GM18873 (cell line): Measurements from ENCODE around the gene PRKCG.

Source experiments
- ATAC-seq: cut with Tn5 transposase; IDR thresholded peaks from one replicate; pipeline ENCODE4 v1.9.1; 2021; ENCODE audit warnings: mild to moderate bottlenecking, moderate library complexity, moderate number of reproducible peaks; ENCODE audit not compliant: unreplicated experiment, low FRiP score

PRKCG gene

DNA sequence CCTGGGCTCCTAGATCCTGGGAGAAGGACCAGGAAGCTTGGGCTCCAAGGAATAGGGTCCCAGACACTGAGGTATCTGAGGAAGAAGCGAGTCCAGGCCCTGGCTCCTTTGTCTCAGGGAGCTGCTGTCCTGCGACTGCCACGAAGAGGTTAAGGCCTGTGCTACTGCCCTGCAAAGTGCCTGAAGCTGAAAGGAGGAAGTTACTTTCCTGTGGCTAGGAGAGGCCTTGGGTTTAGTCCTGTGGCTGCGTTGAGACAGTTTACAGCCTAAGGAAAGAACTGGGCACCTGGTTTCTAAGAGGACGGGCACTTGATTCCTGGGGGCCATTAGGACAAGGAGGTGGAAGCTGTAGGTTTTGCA lies 11.5 kb upstream of the PRKCG start:
- ATAC-seq = no peak

DNA sequence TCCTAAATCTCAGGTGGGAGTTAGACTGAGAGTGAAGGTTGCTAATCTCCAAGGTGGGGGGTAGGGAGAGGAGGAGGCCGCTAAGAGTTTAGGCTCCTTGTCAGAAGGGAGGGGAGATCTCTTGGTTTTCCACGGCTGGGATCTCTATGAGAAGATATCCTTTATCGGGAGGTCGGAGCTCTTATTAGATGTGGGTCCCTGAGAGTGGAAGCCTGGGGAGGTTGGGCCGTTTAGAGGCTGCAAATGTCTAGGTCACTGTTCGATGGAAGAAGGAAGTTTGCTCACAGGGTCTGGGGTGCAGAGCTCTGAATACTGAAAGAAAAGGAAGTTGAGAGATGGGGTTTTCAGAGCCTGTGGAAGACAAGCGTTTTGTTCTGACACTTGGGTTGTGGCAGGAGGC lies 10.5 kb upstream of the PRKCG start:
- ATAC-seq = no peak

DNA sequence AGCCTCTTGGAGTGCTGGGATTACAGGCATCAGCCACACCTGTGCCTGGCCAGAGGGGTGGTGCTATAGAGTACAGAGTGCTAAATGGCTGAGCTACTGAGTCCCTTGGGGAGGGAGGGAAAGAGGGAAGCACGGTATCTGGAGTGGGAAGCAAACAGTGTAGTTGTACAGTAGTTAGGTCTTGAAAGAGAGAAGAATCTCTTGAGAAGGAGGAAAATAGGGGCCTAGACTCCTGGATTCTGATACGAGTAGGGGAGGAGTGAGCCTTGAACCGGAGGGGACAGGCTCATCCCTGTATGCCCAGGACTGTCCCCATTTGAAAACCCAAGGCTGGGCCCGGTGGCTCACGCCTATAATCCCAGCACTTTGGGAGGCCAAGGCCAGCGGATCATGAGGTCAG lies 9.2 kb upstream of the PRKCG start:
- ATAC-seq = no peak

DNA sequence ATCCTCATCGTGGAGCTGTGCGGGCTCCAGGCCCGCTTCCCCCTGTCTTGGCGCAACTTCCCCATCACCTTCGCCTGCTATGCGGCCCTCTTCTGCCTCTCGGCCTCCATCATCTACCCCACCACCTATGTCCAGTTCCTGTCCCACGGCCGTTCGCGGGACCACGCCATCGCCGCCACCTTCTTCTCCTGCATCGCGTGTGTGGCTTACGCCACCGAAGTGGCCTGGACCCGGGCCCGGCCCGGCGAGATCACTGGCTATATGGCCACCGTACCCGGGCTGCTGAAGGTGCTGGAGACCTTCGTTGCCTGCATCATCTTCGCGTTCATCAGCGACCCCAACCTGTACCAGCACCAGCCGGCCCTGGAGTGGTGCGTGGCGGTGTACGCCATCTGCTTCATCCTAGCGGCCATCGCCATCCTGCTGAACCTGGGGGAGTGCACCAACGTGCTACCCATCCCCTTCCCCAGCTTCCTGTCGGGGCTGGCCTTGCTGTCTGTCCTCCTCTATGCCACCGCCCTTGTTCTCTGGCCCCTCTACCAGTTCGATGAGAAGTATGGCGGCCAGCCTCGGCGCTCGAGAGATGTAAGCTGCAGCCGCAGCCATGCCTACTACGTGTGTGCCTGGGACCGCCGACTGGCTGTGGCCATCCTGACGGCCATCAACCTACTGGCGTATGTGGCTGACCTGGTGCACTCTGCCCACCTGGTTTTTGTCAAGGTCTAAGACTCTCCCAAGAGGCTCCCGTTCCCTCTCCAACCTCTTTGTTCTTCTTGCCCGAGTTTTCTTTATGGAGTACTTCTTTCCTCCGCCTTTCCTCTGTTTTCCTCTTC lies 8.0 kb upstream of the PRKCG start:
- no peak for ATAC-seq

DNA sequence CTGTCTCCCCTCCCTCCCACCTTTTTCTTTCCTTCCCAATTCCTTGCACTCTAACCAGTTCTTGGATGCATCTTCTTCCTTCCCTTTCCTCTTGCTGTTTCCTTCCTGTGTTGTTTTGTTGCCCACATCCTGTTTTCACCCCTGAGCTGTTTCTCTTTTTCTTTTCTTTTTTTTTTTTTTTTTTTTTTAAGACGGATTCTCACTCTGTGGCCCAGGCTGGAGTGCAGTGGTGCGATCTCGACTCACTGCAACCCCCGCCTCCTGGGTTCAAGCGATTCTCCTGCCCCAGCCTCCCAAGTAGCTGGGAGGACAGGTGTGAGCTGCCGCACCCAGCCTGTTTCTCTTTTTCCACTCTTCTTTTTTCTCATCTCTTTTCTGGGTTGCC lies 7.4 kb upstream of the PRKCG start:
- no peak for ATAC-seq

DNA sequence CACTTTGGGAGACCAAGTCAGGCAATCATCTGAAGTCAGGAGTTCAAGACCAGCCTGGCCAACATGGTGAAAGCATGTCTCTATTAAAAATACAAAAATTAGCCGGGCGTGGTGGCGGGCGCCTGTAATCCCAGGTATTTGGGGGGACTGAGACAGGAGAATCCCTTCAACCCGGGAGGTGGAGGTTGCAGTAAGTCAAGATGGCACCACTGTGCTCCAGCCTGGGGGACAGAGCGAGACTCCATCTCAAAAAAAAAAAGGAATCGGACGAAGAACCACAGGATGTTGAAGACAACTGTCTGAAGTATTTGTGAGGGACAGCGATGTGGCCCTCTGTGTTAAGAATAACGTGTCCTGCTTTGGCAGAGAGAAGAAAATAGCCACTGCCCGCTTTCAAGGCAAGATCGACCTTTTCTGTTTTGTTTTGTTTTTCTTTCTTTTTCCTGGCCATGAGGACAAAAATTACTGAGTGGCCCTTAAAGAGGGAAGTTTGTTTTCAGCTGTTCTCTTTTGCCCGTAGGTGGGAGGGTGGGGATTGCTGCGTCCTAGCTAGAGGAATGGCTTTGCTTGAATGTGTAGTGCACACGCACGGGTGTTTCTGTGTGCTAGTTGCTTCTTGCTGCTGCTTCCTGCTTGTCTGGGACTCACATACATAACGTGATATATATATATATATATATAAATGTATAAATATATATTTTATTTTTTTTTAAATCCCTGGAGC lies 6.2 kb upstream of the PRKCG start:
- ATAC-seq = no peak

DNA sequence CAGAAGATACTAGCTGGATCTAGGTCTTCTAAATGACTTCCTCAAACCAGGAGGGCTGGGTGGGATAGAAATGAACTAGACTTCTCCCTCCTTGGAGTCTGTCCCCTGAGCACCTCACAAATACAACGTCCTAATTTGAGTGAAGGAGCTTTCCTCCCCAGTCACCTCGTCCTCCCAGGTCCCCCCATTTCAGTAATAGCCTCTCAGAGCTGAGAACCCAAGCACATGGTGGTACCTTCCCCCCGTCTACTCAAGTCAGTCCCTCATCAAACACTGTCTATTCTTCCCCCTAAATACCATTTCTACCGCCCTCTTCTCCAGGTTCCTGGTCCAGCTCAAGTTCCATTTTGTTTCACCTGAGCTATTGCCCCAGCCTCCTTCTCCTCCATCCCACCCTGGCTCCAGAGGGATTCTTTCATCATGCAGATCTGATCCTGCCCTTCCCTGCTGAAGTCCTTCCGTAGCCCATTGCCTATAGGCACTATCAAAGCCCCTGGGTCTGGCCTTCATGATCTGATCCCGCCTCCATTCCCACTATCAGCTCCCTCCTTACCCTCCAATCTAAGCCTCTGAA lies 5.3 kb upstream of the PRKCG start:
- ATAC-seq = no peak

DNA sequence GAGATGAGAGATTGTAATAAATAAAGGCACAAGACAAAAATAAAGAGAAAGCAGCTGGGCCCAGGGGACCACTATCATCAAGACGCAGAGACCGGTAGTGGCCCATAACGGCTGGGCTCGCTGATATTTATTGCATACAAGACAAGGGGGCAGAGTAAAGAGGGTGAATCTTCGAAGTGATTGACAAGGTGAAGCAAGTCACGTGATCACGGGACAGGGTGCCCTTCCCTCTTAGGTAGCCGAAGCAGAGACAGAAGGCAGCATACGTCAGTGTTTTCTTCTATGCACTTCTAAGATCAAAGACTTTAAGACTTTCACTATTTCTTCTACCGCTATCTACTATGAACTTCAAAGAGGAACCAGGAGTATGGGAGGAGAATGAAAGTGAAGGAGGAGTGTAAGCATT lies 4.6 kb upstream of the PRKCG start:
- ATAC-seq = no peak

DNA sequence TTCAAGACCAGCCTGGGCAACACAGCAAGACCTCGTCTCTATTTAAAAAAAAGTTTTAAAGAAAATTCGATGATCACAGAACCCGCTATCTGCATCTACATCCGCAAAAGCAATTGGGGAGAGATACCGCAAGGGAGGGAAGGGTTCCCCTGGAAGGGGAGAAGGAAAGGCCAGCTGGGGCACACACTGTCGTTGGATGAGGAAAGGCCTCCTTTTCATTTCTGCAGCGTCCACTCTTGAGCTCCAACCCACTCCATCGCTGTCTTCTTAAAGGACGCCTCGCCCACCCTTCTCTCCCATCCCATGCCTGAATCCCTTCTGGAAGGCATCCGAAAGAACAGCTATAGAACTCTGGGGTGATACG lies 3.2 kb upstream of the PRKCG start:
- no peak for ATAC-seq

DNA sequence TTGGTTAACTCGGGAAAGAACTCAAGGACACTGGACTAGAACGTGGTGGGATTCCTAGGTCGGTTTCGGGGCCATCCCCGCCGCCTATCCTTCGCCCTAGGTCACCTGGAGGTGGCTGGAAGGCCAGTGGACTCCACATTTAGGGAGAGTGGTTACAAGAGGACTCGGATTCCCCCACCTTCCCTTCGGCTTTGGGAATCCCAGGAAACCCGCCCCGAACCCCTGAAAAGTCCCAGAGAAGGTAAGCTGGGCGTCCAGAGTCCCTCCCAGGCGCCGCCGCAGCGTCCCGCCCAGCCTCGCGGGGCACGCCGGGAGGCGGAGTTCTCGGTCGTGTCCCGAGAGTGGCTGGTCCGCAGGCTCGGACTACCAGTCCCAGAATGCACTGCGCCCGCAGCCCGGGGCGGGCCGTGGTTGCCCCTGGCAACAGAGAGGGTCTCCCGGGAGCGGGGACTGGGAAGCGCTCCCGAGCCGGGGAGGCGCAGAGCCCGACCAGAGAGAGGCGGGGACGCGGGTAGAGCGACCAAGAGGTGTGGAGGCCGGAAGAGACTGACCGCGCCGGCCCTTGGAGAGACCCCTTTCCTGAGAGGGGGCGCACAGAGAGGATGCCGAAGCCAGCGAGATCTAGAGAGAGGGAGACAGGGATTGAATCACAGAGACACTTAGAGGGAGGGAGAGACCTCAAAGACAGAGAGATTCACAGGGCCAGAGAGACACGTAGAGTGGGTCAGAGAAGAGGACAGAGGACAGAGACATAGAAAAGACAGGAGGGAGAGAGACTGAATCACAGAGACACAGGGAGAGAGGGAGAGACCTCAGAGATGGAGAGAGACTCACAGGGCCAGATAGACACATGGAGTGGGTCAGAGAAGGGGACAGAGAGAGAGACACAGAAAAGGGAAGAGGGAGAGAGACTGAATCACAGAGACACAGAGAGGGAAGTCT lies 2.6 kb upstream of the PRKCG start:
- ATAC-seq = peak; percentile 56

DNA sequence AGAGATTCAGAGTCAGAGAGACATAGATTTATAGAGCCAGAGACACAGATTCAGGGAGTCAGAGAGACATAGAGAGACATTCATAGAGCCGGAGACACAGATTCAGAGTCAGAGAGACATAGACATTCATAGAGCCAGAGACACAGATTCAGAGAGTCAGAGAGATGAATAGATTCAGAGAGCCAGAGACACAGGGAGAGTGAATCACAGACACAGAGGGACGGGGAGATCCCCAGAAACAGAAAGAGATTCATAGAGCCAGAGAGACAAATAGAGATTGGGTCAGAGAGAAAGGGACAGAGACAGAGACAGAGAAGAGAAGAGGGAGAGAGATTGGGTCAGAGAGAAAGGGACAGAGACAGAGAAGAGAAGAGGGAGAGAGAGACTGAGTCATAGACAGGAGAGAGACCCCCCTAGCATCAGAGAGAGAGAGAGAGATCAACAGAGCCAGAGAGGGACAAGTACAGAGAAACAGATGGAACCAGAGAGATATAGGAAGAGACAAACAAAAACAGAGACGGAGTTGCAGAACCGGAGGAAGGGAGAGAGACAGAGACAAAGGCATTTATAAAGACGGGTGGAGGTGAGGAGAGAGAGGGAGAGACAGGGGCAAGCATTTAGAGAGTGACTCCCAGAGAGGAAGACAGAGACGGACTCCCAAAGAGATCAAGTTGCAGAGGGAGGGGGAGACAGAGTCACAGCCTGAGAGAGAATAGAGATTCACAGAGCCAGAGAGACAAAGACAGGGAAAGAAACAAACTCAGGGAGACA lies 1.1 kb upstream of the PRKCG start:
- ATAC-seq = no peak

DNA sequence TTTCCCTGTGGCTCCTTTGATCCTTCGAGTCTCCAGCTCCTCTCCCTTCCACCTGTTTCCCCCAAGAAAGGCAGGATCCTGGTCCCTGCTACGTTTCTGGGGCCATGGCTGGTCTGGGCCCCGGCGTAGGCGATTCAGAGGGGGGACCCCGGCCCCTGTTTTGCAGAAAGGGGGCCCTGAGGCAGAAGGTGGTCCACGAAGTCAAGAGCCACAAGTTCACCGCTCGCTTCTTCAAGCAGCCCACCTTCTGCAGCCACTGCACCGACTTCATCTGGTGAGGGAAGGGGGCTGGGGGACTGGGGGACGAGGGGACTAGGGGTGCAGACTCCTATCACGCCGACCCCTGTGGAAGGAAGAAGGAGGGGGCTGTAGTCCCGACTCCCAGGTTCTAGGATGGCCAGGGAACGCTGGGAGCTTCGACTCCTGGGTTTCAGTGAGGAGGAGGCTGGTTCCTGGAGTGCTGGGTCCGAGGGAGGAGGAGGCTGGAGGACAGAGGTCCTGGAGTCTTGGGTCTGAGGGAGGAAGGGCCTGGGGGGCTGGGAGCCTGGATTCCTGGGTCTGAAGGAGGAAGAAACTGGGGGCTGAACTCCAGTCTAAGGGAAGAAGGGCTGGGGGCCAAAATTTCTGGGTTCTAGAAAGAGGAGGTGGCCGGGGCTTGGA lies 524 bp downstream of the PRKCG start:
- no peak for ATAC-seq

DNA sequence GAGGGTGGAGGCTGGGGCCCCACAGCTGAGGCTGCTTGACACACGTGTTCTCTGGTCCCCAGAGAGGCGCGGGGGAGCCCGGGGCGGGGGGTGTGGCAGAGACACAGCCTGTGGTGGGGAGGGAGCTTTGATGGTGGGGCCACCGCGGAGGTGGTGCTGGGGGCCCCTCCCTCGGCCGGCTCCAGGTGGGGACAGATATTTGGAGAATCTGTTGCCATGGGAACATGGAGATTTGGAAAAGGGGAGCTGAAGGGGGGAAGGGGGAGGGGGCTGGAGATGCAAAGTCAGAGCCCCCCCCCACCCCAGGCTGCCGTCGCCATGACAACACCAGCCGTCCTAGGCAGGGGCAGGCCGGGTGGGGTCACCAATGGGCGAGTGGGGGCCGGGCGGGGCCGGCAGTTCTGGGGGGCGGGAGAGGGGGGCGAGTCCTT lies 1.2 kb downstream of the PRKCG start:
- no peak for ATAC-seq

DNA sequence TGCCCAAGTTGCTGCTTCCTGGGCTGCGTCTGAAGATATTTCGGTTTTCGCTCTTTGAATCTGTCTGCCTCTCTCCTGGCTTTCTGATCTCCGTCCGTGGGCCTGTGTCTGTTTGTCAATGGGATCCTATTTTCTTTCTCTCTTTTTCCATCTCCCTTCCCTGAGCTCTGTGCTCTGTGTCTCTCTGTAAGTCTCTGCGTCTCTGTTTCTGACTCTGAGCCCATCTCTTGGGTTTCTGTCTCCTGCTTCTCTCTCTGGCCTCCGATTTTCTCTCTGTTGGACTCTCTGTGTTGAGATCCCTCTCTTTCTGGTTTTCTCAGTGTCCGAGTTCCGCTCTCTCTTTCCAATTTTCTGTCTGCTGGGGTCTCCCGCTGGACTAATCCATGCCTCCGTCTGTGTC lies 1.7 kb downstream of the PRKCG start:
- ATAC-seq = no peak

DNA sequence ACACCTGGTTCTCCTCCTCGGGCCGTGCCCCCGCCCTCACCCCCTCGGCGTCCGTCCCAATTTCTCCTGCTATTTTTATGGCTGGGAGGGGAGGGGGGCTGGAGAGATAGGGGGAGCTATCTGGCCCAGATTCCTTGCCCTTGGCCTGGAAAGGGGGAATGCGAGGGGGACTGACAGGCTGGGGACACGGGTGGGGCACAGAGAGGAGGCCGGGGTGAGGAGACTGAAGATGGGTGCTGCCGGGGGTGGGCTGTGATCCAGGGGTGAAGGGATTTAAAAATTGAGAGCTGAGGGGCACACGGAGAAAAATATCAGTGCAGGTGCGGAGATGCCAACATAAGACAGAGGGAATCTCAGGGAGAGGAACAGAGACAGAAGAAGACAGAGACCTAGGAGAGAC lies 2.3 kb downstream of the PRKCG start:
- no peak for ATAC-seq

DNA sequence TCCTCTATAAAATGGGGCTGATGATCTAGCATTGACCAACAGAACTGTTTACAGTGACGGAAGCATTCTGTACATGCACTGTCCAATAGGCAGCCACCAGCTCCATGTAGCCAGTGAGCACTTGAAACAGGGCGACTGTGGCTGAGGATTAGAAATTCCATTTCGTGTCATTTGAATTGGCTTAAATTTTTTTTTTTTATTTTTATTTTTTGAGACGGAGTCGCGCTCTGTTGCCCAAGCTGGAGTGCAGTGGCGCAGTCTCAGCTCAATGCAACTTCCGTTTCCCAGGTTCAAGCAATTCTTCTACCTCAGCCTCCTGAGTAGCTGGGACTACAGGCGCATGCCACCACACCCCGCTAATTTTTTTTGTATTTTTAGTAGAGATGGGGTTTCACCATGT lies 3.0 kb downstream of the PRKCG start:
- no peak for ATAC-seq

DNA sequence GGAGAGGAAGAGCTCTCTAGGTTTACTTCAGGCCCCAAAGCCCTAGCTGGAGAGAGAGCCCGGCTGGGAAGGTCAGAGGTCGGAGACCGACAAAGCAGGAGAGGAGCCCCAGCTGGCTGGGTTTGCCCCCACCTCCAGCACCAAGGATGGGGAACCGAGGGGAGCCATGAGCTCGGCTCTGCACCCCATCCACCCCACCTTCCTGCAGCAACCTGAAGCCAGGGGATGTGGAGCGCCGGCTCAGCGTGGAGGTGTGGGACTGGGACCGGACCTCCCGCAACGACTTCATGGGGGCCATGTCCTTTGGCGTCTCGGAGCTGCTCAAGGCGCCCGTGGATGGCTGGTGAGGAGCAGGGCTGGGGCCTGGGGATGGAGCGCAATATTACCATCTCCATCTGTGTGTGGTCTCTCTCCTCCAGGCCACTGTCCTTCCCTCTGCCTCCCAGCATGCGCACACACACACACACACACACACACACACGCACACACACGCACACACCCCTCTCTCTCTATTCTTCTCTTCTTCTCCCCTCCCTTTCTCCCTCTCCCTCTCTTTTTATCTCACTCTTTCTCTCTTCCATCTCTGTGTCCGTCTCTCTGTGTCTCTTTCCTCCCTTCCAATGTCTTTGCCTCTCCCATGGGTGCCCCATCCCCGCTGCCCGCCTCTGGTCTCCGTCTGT lies 10.4 kb downstream of the PRKCG start:
- ATAC-seq = no peak

DNA sequence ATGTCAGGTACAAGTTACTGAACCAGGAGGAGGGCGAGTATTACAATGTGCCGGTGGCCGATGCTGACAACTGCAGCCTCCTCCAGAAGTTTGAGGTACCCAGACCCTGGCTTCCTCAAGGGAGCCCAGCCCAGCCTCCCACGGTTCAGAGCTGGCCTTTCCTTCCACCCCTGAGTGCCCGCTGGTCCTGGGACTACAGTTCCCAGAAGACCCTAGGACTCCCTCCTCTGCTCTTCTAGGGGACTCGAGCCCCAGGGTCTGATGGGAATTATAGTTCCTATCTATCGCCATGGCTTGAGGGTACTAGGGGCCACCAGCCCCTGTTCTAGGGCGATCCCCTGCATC lies 11.0 kb downstream of the PRKCG start:
- ATAC-seq = no peak

DNA sequence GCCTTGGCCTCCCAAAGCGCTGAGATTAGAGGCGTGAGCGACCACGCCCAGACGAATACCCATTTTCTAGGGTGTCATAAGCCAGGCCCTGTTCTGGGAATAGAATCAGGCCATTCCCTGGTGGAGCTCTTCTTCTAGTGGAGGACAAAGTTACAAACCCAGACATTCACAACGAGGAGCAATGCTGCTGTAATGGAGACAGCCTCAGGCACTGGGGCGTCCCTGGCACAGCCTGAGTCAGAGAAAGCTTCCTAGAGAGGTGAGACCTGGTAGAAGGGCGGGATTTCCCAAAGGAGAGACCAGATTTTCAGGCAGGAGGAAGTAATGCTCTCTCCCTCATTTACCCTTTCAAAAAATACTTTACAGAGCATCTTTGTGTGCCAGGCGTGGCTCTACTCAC lies 12.7 kb downstream of the PRKCG start:
- ATAC-seq = no peak
